HG03135 (cell line): Measurements from ENCODE around the gene MACROD1.
"Not testable (repeated sequence)": the region's sequence is repeated elsewhere in the genome, so short reads cannot be mapped to it uniquely, and the experiment has no call there.

Experiments used
- ATAC-seq: cut with Tn5 transposase; IDR thresholded peaks from one replicate; pipeline ENCODE4 v1.9.1; 2021; ENCODE audit warnings: mild to moderate bottlenecking, moderate library complexity; ENCODE audit not compliant: unreplicated experiment

Gene MACROD1

DNA sequence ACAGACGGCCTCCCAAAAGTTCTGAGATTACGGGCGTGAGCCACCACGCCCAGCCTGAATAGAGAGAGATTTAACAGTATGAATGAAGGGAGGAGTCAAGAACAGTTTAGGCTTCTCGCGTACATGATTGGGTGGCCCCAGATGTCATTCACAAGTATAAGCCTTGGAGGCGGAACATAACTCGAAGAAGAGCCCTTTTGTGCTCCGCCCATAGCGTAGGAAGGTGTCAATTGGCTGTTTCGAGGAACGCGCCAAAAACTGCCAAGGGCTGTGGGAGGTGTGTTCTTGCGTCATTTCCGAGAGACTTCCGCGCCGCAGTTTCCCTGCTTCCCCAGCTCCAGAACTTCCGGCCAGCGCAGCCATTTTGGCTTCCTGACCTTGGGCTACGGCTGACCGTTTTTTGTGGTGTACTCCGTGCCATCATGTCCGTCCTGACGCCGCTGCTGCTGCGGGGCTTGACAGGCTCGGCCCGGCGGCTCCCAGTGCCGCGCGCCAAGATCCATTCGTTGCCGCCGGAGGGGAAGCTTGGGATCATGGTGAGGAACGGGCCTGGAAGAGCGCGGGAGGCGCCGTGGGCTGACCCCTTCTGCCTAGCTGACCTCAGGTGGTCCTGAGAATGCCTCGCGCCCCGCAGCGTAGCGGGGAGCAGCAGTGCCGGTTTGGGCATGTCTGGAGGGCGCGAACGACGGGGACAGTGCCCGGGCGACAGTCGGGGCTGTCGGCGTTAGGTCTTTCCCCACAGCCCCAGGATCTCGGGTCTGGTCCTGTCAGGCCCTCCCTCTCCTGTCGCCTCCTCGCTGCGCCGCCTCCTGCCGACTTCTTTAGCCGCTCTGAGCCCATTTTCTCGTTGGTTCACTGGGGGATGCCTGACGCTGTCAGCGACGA lies 191.4 kb downstream of the MACROD1 start, which contains the start of gene COX8A:
Gene COX8A, plus strand, starts transcription at position 362 of the 885 bp plus-strand sequence. Its CDS starts 61 bp downstream, at position 423.
- peak; percentile 96 for ATAC-seq

- ATAC-seq, result not testable (repeated sequence)
Measured at GRCh38 chr11:63973912-63974258, 192.0 kb downstream of the MACROD1 start.

DNA sequence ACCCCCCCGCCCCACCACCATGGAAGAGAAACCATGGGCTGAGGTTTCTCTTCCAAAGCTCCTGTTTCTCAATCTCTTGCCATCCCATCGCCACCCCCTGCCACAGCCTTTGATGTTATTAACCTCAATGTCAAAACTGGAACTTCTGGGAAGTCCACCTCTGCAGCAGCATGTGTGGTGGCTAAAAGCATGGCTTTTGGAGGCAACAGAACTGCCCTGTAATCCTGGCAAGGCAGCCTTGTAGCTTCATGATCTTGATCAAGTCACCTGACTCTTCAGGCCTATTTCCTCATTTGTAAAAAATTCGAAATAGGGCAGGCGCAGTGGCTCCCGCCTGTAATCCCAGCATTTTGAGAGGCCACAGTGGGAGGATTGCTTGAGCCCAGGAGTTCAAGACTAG lies 195.0 kb downstream of the MACROD1 start:
- no peak for ATAC-seq

GRCh38 chr11:63969461-63969860 lies 196.5 kb downstream of the MACROD1 start:
- ATAC-seq, result no peak

- no peak for ATAC-seq
Measured at GRCh38 chr11:63966444-63966843, 199.5 kb downstream of the MACROD1 start.

GRCh38 chr11:63963895-63964294 lies 202.0 kb downstream of the MACROD1 start:
- not testable (repeated sequence) for ATAC-seq

- ATAC-seq, result no peak
Measured at GRCh38 chr11:63961608-63962412, 204.1 kb downstream of the MACROD1 start.

DNA sequence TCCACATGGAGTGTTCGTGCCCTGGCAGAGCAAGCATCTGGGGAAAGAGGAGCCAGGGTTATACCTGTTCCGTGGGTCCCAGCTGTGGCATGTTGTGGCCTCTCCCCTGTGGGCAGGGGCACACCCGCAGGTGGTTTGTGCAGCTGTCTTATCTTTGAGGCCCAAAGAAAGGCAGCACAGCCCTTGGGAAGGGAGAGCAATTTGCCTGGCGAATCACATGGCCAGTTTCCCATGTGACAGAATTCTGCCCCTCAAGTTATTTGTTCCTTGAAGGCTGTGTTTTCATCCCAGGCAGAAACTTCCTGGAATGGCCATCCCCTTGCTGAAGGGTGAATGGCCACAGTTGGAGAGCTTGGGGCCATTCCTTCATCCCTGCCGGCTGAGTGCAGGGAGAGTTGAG lies 207.9 kb downstream of the MACROD1 start:
- no peak for ATAC-seq

DNA sequence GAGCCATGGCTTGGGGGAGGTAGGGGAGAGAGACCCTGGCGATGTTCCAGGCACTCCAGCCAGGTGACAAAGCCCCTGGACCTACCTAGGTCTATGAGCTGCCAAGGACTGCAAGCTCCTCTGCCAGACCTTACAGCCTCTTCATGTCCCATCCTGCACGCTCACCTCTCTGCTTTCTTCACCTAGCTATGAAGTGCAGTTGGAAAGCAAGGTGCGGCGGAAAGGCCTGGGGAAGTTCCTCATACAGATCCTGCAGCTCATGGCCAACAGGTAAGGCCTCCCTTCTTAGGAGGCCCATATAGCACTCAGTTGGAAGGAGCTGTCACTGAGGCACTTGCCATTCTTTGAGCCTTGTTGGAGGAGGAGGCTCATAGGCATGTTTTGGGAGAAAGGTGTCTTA lies 213.3 kb downstream of the MACROD1 start:
- no peak for ATAC-seq

GRCh38 chr11:63951779-63952536 lies 214.0 kb downstream of the MACROD1 start:
- ATAC-seq, result no peak
